GM23248 (cell line): ENCODE measurements around the gene FGF22.
"Not testable (repeated sequence)": the region's sequence is repeated elsewhere in the genome, so short reads cannot be mapped to it uniquely, and the experiment has no call there.

Source experiments
- EZH2 ChIP-seq: fragments of 200-600 bp; sonication (generic); IDR thresholded peaks from 2 replicates; pipeline ENCODE4 v1.6.1; 2018; ENCODE audit warnings: antibody characterized with exemption, mild to moderate bottlenecking; ENCODE audit not compliant: insufficient read depth, poor library complexity, severe bottlenecking
- EZH2phosphoT487 ChIP-seq: fragments of 200-600 bp; sonication (generic); IDR thresholded peaks from 2 replicates; pipeline ENCODE4 v1.6.1; 2018; ENCODE audit warnings: antibody characterized with exemption, moderate library complexity, mild to moderate bottlenecking, low read depth; ENCODE audit not compliant: insufficient read depth

- TF ChIP-seq EZH2, EZH2phosphoT487: not testable (repeated sequence)
These were observed 27.4 kb downstream of the FGF22 start for GRCh38 chr19:666985-667573.
